Vagina (tissue), 2 donors: ENCODE data around the gene EBF4. TPM values are rescaled to one million over a fixed set of nuclear protein-coding genes. Genes with fewer than 3 reads are reported as not detected.

Experiments used
- DNase-seq, 2 donors: peaks; one replicate each; pipeline ENCODE4 v3.0.0-alpha.2; 2017; ENCODE audit errors: extremely low spot score in 2 of 2
- H3K27ac ChIP-seq: fragments of 200-600 bp; sonication (generic); one replicate; pipeline ENCODE4 v1.5.1; 2019
- H3K27me3 ChIP-seq: fragments of 200-600 bp; sonication (generic); one replicate; pipeline ENCODE4 v1.5.1; 2019
- H3K36me3 ChIP-seq, 2 donors: fragments of 200-600 bp; sonication (generic); one replicate each; pipeline ENCODE4 v1.5.1; 2017 to 2019
- H3K4me1 ChIP-seq: fragments of 200-600 bp; sonication (generic); one replicate; pipeline ENCODE4 v1.5.1; 2019
- H3K4me3 ChIP-seq, 2 donors: fragments of 200-600 bp; sonication (generic); 1 replicate in 1 of 2; 2 replicates in 1 of 2; pipeline ENCODE4 v1.5.1; 2016 to 2019
- H3K9me3 ChIP-seq: fragments of 200-600 bp; sonication (generic); one replicate; pipeline ENCODE4 v1.5.1; 2019
- POLR2A ChIP-seq, 2 donors: fragments of 450-650 bp; IDR thresholded peaks; one replicate each; pipeline ENCODE4 v1.6.1; 2017; ENCODE audit warnings: antibody characterized with exemption in 2 of 2, mild to moderate bottlenecking in 2 of 2, moderate library complexity in 2 of 2
- POLR2AphosphoS5 ChIP-seq, 2 donors: sonication (generic); formaldehyde crosslinking; IDR thresholded peaks; one replicate each; pipeline ENCODE4 v1.9.0; 2017; ENCODE audit warnings: antibody characterized with exemption in 2 of 2, mild to moderate bottlenecking in 2 of 2, low read depth in 1 of 2; ENCODE audit not compliant: insufficient read depth in 1 of 2
- intact Hi-C: fragments of 100-400 bp; cut with DNase I; formaldehyde crosslinking; loops from one replicate; pipeline ENCODE4 v1.15.1; 2023
- total RNA-seq: library from RNA; depleted of rRNA; stranded (reverse); fragments of >200 nt; gene quantifications from one replicate; pipeline ENCODE4 v1.2.3, GENCODE V29; 2016
- TF ChIP-seq, protein P1 (sequence below), 3 experiments: fragments of 450-650 bp in 2 of 3; fragments of 200-600 bp in 1 of 3; sonication (generic) in 1 of 3; IDR thresholded peaks; one replicate each; pipeline ENCODE4 v1.5.1; 2017 to 2019; ENCODE audit warnings: antibody characterized with exemption in 3 of 3, mild to moderate bottlenecking in 2 of 3, moderate library complexity in 2 of 3

EBF4 gene
- total RNA-seq, 1 donor from 2014 or later: 23.1 TPM

DNA sequence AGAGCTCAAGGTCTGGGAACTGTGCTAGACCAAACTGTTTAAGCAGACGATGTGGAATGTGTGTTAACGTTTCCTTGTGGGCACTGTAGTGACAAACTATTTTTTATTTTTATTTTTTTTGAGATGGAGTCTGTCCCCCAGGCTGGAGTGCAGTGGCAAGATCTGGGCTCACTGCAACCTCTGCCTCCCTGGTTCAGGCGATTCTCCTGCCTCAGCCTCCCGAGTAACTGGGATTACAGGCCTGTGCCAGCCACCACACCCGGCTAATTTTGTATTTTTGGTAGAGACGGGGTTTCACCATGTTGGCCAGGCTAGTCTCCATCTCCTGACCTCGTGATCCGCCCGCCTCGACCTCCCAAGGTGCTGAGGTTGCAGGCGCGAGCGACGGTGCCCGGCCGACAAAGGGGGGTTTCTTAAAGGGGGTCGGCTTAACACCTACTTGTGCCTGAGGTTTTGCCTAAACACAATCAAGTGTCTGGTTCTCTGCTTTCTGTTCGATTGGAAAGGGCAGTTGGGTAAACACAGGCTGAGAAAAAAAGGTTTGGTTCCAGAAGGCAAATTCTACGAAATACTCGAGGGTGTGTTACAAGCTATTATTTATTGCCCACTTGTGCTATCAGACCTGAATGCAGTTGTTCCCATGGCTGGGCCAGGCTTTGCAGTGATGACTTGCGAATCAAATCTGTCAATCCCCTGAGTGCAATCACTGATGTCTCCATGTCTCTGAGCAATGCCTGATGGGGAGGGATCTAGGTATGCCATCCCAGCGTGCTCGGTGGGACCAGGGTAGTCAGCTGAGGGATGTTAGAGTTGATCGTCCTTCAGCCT lies 38.8 kb upstream of the EBF4 start:
- no peaks in the 10 kb centered on the region for H3K9me3 ChIP-seq
- peaks cover 3 to 47% of the 10 kb centered on the region in 2 donors for H3K36me3 ChIP-seq
- peak overlapping the region; percentile 54 to 91 for H3K4me3 ChIP-seq
- TF ChIP-seq POLR2A (IDR thresholded peaks at IDR 0.05) (no peak), POLR2AphosphoS5 (IDR thresholded peaks at IDR 0.05; ENCODE audit: insufficient read depth in 1 of 2, low read depth in 1 of 2) (no peak)
- TF ChIP-seq, protein P1, sequence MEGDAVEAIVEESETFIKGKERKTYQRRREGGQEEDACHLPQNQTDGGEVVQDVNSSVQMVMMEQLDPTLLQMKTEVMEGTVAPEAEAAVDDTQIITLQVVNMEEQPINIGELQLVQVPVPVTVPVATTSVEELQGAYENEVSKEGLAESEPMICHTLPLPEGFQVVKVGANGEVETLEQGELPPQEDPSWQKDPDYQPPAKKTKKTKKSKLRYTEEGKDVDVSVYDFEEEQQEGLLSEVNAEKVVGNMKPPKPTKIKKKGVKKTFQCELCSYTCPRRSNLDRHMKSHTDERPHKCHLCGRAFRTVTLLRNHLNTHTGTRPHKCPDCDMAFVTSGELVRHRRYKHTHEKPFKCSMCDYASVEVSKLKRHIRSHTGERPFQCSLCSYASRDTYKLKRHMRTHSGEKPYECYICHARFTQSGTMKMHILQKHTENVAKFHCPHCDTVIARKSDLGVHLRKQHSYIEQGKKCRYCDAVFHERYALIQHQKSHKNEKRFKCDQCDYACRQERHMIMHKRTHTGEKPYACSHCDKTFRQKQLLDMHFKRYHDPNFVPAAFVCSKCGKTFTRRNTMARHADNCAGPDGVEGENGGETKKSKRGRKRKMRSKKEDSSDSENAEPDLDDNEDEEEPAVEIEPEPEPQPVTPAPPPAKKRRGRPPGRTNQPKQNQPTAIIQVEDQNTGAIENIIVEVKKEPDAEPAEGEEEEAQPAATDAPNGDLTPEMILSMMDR (IDR thresholded peaks at IDR 0.05): no peak
- intact Hi-C loops: loop anchor here (10.0 kb wide), 1 partner anchor 119 kb away; the partner anchor contains the start of gene TMC2
- no peaks in the 10 kb centered on the region for H3K27me3 ChIP-seq
- peaks cover 28% of the 10 kb centered on the region for H3K4me1 ChIP-seq
- peak overlapping the region; percentile 89 for H3K27ac ChIP-seq
- no peak for DNase-seq

DNA sequence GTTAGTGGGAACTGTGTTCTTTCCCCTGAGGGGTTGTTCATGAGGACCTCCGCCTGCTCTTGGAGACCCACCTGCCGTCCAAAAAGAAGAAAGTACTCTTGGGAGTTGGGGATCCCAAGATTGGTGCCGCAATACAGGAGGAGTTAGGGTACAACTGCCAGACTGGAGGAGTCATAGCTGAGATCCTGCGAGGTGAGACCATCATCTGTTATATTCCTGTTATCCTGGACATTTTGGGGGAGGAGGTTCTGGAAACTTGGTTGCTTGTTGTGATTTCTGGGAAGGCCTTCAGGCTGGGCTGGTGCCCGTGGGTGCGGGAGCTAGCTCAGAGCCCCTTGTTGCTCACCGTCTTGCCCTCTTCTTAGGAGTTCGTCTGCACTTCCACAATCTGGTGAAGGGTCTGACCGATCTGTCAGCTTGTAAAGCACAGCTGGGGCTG lies 38.2 kb upstream of the EBF4 start:
- no peaks in the 10 kb centered on the region for H3K9me3 ChIP-seq
- no peak overlapping the region for H3K27ac ChIP-seq
- intact Hi-C loops: loop anchor here (10.0 kb wide), 1 partner anchor 120 kb away; the partner anchor contains the start of gene TMC2
- DNase-seq: no peak
- H3K27me3 ChIP-seq: no peaks in the 10 kb centered on the region
- TF ChIP-seq, protein P1 (IDR thresholded peaks at IDR 0.05): no peak
- H3K4me3 ChIP-seq: no peak overlapping the region
- peaks cover 28% of the 10 kb centered on the region for H3K4me1 ChIP-seq
- peaks cover 3 to 52% of the 10 kb centered on the region in 2 donors for H3K36me3 ChIP-seq

DNA sequence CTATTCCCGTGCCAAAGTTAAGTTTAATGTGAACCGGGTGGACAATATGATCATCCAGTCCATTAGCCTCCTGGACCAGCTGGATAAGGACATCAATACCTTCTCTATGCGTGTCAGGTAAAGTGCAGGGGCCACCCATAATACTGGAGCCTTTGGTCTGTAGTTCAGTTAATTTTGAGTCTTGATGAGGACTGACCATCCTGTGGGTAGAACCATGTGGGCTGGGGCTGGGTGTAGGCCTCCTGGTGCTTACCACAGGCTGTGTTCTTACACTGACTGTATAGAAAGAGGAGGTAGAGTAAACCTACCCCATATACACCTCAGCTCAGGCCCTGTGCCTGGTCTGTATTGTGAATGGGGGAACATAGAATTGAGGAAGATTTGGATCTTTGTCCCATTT lies 37.7 kb upstream of the EBF4 start:
- Histone ChIP-seq H3K27ac (no peak overlapping the region), H3K9me3 (no peaks in the 10 kb centered on the region), H3K4me3 (no peak overlapping the region), H3K36me3 (peaks cover 3 to 56% of the 10 kb centered on the region in 2 donors), H3K4me1 (peaks cover 28% of the 10 kb centered on the region), H3K27me3 (no peaks in the 10 kb centered on the region)
- DNase-seq: no peak
- no peak for TF ChIP-seq POLR2A (IDR thresholded peaks at IDR 0.05)
- no peak for TF ChIP-seq POLR2AphosphoS5 (IDR thresholded peaks at IDR 0.05; ENCODE audit: insufficient read depth in 1 of 2, low read depth in 1 of 2)
- TF ChIP-seq, protein P1 (IDR thresholded peaks at IDR 0.05): no peak
- intact Hi-C loops: loop anchor here (10.0 kb wide), 1 partner anchor 120 kb away; the partner anchor contains the start of gene TMC2

DNA sequence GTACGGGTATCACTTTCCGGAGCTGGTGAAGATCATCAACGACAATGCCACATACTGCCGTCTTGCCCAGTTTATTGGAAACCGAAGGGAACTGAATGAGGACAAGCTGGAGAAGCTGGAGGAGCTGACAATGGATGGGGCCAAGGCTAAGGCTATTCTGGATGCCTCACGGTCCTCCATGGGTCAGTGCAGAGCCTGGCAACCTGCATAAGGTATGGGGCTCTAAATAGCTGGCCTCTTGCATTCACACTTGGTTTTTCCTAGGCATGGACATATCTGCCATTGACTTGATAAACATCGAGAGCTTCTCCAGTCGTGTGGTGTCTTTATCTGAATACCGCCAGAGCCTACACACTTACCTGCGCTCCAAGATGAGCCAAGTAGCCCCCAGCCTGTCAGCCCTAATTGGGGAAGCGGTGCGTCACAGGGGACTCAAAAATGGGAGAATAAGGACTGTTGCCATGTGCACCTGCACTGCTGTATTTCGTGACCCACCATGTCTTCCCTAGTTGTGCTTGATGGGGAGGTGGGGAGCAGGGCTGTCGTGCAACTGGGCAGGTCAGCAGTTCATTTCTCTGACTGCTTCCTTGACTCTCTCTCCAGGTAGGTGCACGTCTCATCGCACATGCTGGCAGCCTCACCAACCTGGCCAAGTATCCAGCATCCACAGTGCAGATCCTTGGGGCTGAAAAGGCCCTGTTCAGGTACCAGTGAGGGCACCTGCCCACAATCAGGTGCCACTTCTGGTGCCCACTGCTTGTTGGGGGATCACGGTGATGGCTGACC lies 37.1 kb upstream of the EBF4 start:
- intact Hi-C loops: loop anchor here (10.0 kb wide), 1 partner anchor 121 kb away; the partner anchor contains the start of gene TMC2
- no peaks in the 10 kb centered on the region for H3K9me3 ChIP-seq
- TF ChIP-seq POLR2AphosphoS5 (IDR thresholded peaks at IDR 0.05; ENCODE audit: insufficient read depth in 1 of 2, low read depth in 1 of 2) (no peak), POLR2A (IDR thresholded peaks at IDR 0.05) (no peak)
- TF ChIP-seq, protein P1 (IDR thresholded peaks at IDR 0.05): no peak
- no peaks in the 10 kb centered on the region for H3K27me3 ChIP-seq
- H3K4me1 ChIP-seq: peaks cover 28% of the 10 kb centered on the region
- H3K36me3 ChIP-seq: peaks cover 6 to 63% of the 10 kb centered on the region in 2 donors
- no peak for DNase-seq
- no peak overlapping the region for H3K27ac ChIP-seq
- no peak overlapping the region for H3K4me3 ChIP-seq
